RWPE1 (cell line): Measurements from ENCODE around the gene ALK.

Source experiments
- CTCF ChIA-PET: fragments of 350-600 bp; sonication (Branson Sonifier 250); formaldehyde crosslinking; extraction: SDS; loops from one replicate; lab custom pipeline; 2021; lab: Yijun Ruan, JAX
- POLR2A ChIA-PET: fragments of 400-600 bp; formaldehyde crosslinking; extraction: SDS; loops from one replicate; lab custom pipeline; 2020; ENCODE audit warnings: antibody characterized with exemption; ENCODE audit not compliant: low non-redundant PET; lab: Yijun Ruan, JAX
- DNase-seq: peaks from one replicate; pipeline ENCODE4 v3.0.0; 2012; ENCODE audit warnings: low spot score
- H3K27ac ChIP-seq: fragments of 450-650 bp; 2 replicates; pipeline ENCODE4 v1.5.1; 2017
- TF ChIP-seq, protein P1 (sequence below): fragments of 450-650 bp; conservative IDR thresholded peaks from 2 replicates; pipeline ENCODE4 v1.5.1; 2017; ENCODE audit warnings: low read depth, mild to moderate bottlenecking

ALK gene

DNA sequence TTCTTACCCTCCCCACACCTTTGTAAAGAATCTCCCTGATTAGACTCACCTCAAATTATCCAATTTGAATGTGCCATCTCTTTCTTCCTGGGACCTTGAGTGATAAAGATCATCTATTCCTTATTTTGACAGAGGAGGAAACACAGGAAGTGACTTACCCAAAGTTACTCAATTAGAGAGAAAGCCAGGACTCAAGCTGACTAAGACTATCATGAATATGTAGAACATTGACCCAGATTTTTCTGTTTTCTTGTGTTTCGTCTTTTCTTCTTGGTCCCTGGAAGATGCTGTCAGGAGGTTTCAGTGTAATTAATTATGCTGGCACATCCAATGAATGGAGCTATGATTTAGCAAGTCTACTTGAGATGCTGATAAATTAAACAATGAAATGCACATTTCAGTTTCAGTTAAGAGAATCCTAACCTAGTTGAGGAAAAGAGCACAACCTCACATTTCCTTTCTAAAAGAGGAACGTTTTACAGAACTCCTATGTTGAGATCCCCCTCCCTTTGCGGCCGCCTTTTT is 425.8 kb downstream of the ALK start:
- CTCF ChIA-PET: no interaction called here

DNA sequence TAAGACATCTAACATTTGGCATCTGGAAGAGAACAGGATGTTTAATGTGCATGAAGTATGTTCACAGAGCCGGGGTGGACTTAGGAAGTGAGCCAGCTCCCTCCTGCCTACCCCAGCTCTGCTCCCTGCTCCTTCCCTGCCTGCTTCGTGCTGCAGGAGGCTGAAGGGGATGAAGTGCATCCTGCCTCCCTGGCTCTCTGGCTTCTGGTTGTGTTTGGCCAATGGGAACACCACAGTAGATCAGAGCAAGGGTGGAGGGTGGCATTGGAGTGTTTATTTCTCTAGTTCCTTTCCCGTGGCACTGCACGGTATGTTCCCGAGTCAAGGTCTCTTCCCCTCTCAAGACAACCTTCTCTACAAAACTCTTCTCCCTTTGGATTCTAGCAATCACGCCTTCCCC is 426.3 kb downstream of the ALK start:
- ChIA-PET CTCF (interaction anchor here (0.9 kb wide), 1 partner anchor 14 kb away, joined by 3 read pairs; no protein-coding TSS in a partner anchor), POLR2A (no interaction called here)
- no peak for DNase-seq
- TF ChIP-seq, protein P1, sequence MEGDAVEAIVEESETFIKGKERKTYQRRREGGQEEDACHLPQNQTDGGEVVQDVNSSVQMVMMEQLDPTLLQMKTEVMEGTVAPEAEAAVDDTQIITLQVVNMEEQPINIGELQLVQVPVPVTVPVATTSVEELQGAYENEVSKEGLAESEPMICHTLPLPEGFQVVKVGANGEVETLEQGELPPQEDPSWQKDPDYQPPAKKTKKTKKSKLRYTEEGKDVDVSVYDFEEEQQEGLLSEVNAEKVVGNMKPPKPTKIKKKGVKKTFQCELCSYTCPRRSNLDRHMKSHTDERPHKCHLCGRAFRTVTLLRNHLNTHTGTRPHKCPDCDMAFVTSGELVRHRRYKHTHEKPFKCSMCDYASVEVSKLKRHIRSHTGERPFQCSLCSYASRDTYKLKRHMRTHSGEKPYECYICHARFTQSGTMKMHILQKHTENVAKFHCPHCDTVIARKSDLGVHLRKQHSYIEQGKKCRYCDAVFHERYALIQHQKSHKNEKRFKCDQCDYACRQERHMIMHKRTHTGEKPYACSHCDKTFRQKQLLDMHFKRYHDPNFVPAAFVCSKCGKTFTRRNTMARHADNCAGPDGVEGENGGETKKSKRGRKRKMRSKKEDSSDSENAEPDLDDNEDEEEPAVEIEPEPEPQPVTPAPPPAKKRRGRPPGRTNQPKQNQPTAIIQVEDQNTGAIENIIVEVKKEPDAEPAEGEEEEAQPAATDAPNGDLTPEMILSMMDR: no peak
- no peak overlapping the region for H3K27ac ChIP-seq

More for the DNA sequence above, 425.8 kb downstream of the ALK start:
- no peak overlapping the region for H3K27ac ChIP-seq
- POLR2A ChIA-PET: no interaction called here
- TF ChIP-seq, protein P1: no peak
- DNase-seq: no peak

DNA sequence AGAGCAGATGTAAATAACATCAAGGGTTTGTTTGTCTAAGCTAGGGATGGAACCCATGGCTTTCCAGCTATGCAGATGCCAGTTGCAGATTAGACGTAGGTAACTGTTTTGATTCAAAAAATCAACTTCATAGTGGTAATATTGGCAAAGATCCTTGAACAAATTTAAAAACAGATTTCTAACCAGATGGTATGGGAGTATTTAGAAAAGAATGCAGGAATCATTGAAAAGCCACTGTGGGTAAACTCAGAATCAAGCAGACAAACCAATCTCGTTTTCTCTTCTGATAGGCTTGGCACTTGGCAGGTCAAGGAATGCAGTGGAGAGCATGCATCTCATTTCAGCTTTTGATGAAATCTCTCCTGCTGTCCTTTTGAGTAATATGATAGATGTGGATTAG is 428.7 kb downstream of the ALK start:
- CTCF ChIA-PET: no interaction called here
- no peak overlapping the region for H3K27ac ChIP-seq
- POLR2A ChIA-PET: no interaction called here
- TF ChIP-seq, protein P1: no peak
- DNase-seq: no peak

DNA sequence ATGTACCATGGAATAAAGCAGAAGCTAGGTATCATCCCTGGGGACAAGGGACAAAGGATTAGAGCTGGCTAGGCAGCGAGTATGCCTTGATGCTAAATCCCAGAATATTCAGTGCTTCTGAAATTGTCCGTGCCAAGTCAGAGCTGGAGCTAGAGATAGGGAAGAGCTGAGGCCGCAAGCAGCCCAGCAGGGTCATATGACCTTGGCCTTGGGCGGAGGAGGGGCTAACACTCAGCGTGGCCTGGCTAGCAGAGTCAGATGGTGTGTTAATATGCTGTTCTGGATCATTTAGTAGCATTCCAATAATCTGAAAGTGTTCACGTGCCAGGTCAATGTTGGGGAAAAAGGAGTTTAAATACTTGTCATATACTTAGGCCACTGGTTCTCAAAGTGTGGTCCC is 431.3 kb downstream of the ALK start:
- ChIA-PET CTCF (no interaction called here), POLR2A (no interaction called here)
- no peak for DNase-seq
- no peak overlapping the region for H3K27ac ChIP-seq
- TF ChIP-seq, protein P1: no peak

DNA sequence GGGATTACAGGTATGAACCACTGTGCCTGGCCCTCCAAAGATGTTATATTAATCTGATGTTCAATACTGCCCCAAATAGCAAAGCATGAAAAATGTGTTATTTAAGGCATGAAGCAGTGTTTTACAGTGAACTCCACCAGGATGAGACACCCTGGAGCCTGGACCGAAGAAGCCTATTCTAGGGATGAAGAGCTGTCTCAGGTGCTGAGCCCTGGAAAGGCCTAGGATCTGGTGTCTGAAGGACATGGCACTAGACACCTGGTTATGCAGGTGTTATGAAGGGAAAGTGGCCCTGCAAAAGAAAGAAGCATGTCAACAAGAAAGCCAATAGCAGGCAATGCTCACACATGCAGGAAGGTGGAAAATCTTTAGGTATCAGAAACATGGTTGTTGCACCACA is 431.8 kb downstream of the ALK start:
- DNase-seq: no peak
- no peak overlapping the region for H3K27ac ChIP-seq
- POLR2A ChIA-PET: no interaction called here
- CTCF ChIA-PET: no interaction called here
- TF ChIP-seq, protein P1: no peak

DNA sequence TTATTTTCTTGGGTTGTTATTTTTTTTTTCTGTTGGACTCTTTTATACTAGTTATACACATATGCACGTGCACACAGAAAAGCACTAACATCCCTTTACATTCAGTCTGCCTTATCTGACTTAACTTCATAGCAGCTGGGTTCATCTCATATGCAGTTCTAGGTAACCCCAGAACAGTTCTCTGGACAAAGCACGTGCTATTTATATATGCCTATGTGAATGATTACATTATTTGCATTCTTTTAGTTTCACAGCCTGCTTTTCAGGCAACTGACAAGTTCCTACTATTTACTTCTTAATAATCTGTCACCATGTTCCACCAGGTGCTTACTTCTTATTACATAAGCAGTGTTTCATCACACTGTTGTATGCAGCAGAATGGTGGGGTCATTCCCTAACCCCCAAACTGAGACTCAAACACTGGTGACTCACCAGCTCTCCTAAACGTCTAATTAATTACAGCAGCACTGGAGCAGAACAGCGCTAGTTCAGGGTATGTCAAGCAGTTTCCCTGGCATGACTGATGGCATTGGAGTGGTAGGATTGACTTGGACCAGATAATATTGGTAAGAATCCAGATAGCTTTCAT is 433.3 kb downstream of the ALK start:
- TF ChIP-seq, protein P1: no peak
- no peak for DNase-seq
- no peak overlapping the region for H3K27ac ChIP-seq
- CTCF ChIA-PET: no interaction called here
- POLR2A ChIA-PET: no interaction called here
